Stromal cell of bone marrow (primary cell): Measurements from ENCODE around the gene CHCT1.

Experiments
- DNase-seq: peaks from one replicate; pipeline ENCODE4 v3.0.0-alpha.2; 2012; ENCODE audit warnings: low read depth

CHCT1 gene

GRCh38 chr17:60442271-60443173 lies 20.2 kb downstream of the CHCT1 start:
- no peak for DNase-seq

- DNase-seq, result no peak
Observed at GRCh38 chr17:60443713-60444112, 21.4 kb downstream of the CHCT1 start.

GRCh38 chr17:60445144-60445543 lies 22.9 kb downstream of the CHCT1 start:
- DNase-seq, result no peak

GRCh38 chr17:60447375-60447774 lies 25.1 kb downstream of the CHCT1 start:
- no peak for DNase-seq

GRCh38 chr17:60451071-60451470 lies 28.8 kb downstream of the CHCT1 start:
- DNase-seq, result no peak

GRCh38 chr17:60451965-60452364 lies 29.7 kb downstream of the CHCT1 start:
- no peak for DNase-seq

- DNase-seq, result no peak
Observed at GRCh38 chr17:60455378-60455777, 33.1 kb downstream of the CHCT1 start.

GRCh38 chr17:60457148-60457547 lies 34.9 kb downstream of the CHCT1 start:
- DNase-seq, result no peak

- no peak for DNase-seq
Observed at GRCh38 chr17:60461584-60461983, 39.3 kb downstream of the CHCT1 start.

- DNase-seq, result no peak
Observed at GRCh38 chr17:60463157-60463835, 41.0 kb downstream of the CHCT1 start.

GRCh38 chr17:60464343-60464742 lies 42.1 kb downstream of the CHCT1 start:
- no peak for DNase-seq

GRCh38 chr17:60468371-60468770 lies 46.1 kb downstream of the CHCT1 start:
- DNase-seq, result no peak

GRCh38 chr17:60471451-60471850 lies 49.2 kb downstream of the CHCT1 start:
- no peak for DNase-seq

- no peak for DNase-seq
Observed at GRCh38 chr17:60472449-60472848, 50.2 kb downstream of the CHCT1 start.

- DNase-seq, result no peak
Observed at GRCh38 chr17:60473788-60474187, 51.5 kb downstream of the CHCT1 start.
